Thoracic aorta (tissue), 2 donors: ENCODE data around the gene EFHD1. TPM values are rescaled to one million over a fixed set of nuclear protein-coding genes. Genes with fewer than 3 reads are reported as not detected.
A peak's percentile ranks its signal among the peaks of the same experiment; 100 is the strongest.

ENCODE experiments used
- ATAC-seq: fragments of 150-250 bp; one replicate; pipeline ENCODE4 v1.8.0; 2017; ENCODE audit warnings: low read depth; ENCODE audit not compliant: insufficient number of reproducible peaks, low FRiP score
- DNase-seq: peaks from one replicate; pipeline ENCODE4 v3.0.0-alpha.2; 2020; ENCODE audit warnings: low spot score
- H3K27ac ChIP-seq, 2 donors: fragments of 200-600 bp; sonication (generic); 1 replicate in 1 of 2; 2 replicates in 1 of 2; pipeline ENCODE4 v1.5.1; 2016; ENCODE audit warnings: mild to moderate bottlenecking in 2 of 2, moderate library complexity in 2 of 2
- H3K27me3 ChIP-seq: fragments of 200-600 bp; sonication (generic); replicated peaks from 2 replicates; pipeline ENCODE4 v1.6.0; 2016; ENCODE audit warnings: mild to moderate bottlenecking; ENCODE audit not compliant: insufficient read depth
- H3K36me3 ChIP-seq: fragments of 200-600 bp; sonication (generic); one replicate; pipeline ENCODE4 v1.5.1; 2016
- H3K4me1 ChIP-seq, 2 donors: fragments of 200-600 bp; sonication (generic); 1 replicate in 1 of 2; 2 replicates in 1 of 2; pipeline versions ENCODE4 v1.5.1 to v1.6.0; 2016; ENCODE audit warnings: low read depth in 2 of 2, mild to moderate bottlenecking in 1 of 2; ENCODE audit not compliant: control insufficient read depth in 1 of 2
- H3K4me3 ChIP-seq: fragments of 200-600 bp; sonication (generic); 2 replicates; pipeline ENCODE4 v1.5.1; 2016; ENCODE audit warnings: mild to moderate bottlenecking
- H3K9me3 ChIP-seq: fragments of 200-600 bp; sonication (generic); 2 replicates; pipeline ENCODE4 v1.5.1; 2016
- total RNA-seq, 2 donors: library from RNA; depleted of rRNA; stranded (reverse); fragments of >200 nt; gene quantifications; one replicate each; pipeline versions ENCODE4 v1.1.0 to v1.2.3, GENCODE V29; 2016
- TF ChIP-seq, protein P1 (sequence below): fragments of 200-600 bp; sonication (generic); IDR thresholded peaks from one replicate; pipeline ENCODE4 v1.5.1; 2019; ENCODE audit warnings: antibody characterized with exemption

The EFHD1 gene
- total RNA-seq, 2 donors from 2014 or later, result 111 to 211 TPM

DNA sequence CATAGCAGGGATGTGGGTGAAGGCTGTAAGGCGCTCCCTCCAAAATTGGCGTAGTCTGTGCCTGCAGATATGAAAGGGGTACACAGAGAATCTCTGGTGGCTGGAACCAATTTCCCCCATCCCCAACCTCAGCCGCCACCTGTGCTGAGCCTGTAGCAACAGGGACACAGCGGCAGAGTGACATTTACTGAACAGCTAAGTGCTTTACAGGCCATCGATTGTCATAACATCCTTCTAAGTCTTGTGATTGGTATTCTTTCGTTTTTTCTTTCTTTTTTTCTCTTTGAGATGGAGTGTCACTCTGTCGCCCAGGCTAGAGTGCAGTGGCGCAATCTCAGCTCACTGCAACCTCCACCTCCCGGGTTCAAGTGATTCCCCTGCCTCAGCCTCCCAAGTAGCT is 12.2 kb upstream of the EFHD1 start:
- no peak for ATAC-seq
- Histone ChIP-seq H3K4me1 (no peaks in the 10 kb centered on the region), H3K4me3 (no peak overlapping the region), H3K27ac (no peak overlapping the region), H3K27me3 (no peaks in the 10 kb centered on the region), H3K36me3 (no peaks in the 10 kb centered on the region), H3K9me3 (no peaks in the 10 kb centered on the region)
- TF ChIP-seq, protein P1, sequence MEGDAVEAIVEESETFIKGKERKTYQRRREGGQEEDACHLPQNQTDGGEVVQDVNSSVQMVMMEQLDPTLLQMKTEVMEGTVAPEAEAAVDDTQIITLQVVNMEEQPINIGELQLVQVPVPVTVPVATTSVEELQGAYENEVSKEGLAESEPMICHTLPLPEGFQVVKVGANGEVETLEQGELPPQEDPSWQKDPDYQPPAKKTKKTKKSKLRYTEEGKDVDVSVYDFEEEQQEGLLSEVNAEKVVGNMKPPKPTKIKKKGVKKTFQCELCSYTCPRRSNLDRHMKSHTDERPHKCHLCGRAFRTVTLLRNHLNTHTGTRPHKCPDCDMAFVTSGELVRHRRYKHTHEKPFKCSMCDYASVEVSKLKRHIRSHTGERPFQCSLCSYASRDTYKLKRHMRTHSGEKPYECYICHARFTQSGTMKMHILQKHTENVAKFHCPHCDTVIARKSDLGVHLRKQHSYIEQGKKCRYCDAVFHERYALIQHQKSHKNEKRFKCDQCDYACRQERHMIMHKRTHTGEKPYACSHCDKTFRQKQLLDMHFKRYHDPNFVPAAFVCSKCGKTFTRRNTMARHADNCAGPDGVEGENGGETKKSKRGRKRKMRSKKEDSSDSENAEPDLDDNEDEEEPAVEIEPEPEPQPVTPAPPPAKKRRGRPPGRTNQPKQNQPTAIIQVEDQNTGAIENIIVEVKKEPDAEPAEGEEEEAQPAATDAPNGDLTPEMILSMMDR, result no peak
- DNase-seq, result no peak

DNA sequence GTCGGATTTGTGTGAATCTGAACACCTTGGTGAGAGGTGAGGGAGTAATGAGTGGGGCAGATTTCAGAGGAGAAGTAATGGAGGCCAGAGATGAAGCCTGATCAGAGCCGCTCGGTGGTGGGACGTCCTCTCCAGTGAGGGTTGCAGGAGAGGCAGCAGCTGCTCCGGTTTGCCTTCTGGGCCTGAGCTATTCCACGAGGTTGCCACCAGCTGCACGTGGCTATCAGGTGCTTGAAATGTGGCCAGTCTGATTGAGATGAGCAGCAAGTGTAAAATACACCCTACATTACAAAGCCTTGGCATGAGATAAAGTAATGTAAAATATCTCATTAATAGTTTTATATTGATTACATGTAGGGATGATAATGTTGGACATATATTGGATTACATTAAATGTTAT is 10.8 kb upstream of the EFHD1 start:
- Histone ChIP-seq H3K9me3 (no peaks in the 10 kb centered on the region), H3K36me3 (no peaks in the 10 kb centered on the region), H3K27me3 (no peaks in the 10 kb centered on the region), H3K4me3 (no peak overlapping the region), H3K4me1 (no peaks in the 10 kb centered on the region), H3K27ac (no peak overlapping the region)
- DNase-seq (no peak), ATAC-seq (no peak)
- TF ChIP-seq, protein P1, result no peak

DNA sequence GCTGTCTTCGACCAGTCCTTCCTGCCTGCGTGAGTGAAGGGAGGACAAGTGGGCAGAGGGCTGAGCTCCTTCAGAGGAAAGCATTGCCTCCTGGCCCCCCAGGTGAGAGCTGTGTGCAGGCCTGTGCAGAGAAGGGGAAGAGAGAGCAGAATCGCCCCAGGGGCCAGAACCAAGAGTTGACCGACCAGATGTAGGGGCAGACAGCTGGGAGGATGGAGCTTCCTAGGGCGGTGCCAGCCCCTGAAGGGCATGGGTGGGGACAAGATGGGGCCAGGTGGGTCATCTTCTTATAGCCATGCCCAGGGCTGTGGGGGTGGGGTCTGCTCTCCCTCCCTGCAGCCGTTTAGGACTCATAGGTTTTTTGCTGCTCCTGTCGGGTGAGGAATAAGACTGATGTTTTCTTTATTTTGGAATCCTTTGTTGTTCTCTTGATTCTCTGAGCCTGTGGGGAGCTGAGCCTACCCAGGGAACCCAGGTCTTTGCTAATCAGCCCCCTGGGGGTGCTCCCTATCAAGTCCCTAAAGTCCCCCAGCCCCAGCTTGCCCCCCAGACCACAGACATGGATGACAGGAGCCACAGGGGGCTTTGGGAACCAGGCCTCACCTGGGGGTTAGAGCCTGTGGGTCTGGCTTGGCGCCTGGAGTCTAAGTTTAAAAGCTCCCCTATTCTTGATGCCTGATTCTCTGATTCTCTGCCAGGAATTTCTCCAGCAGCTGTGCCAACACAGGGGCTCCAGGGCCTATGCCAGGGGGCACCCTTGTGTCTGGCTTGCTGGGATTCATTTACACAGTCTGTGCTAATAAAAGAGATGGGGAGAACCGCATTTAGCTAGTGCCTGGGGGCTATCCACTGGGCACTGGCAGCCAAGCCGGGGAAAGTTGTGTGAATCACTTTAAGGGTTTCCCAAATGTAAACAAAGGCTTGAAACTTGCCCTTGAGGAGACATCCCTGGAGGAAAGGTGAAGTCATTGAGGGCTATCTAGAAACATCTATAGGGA is 9.3 kb upstream of the EFHD1 start:
- DNase-seq, result no peak
- ATAC-seq, result no peak
- Histone ChIP-seq H3K4me3 (no peak overlapping the region), H3K4me1 (no peaks in the 10 kb centered on the region), H3K36me3 (no peaks in the 10 kb centered on the region), H3K27ac (no peak overlapping the region), H3K27me3 (no peaks in the 10 kb centered on the region), H3K9me3 (no peaks in the 10 kb centered on the region)
- TF ChIP-seq, protein P1, result no peak

DNA sequence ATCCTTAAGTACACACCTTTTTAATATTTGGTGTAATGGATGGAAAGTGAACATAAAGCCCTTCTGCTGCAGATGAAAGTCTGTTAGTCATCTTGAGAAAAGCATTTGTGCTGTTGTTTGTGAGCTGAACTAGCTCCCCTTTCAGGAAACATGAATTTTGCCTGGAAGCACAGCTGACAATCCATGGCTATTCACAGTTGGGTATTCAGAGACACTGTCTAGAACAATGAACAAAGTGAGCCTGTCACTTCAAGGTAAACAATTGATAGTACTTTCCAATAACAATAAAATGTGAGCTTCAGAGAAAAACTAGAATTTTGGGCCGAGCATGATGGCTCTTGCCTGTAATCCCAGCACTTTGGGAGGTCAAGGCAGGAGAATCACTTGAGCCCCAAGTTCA is 6.8 kb upstream of the EFHD1 start:
- TF ChIP-seq, protein P1, result no peak
- Histone ChIP-seq H3K4me3 (no peak overlapping the region), H3K9me3 (no peaks in the 10 kb centered on the region), H3K36me3 (no peaks in the 10 kb centered on the region), H3K27ac (no peak overlapping the region), H3K4me1 (no peaks in the 10 kb centered on the region), H3K27me3 (no peaks in the 10 kb centered on the region)
- no peak for DNase-seq
- ATAC-seq, result no peak

DNA sequence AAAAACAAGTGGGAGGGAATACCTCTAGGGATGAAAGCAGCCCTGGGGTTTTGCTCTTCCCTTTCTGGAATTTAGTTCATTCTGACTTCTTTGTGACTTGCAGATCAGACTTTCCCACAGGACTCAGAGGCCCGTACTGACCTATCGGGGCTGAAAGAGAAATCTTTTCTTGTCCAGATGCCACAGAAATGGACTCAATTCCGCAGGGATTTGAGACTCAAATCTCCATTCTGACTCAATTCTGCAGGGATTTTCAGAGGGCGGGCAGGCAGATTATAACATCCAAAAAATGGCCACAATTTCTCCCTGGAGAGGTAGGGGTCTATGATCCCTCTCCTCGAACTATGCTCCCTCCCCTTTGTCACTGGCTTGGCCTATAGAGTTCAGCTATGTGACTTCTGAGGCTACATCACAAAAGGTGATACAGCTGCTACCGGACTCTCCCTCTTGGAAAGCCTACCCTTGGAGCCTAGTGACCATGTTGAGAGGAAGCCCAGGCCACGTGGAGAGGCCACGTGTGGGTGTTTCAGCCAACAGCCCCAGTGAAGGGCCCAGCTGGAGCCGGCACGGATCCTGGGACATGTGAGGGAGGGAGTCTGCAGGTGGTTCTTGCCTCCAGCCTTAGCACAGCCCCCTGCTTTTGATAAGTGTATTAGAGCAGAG is 4.8 kb upstream of the EFHD1 start:
- no peaks in the 10 kb centered on the region for H3K9me3 ChIP-seq
- no peak for DNase-seq
- peaks cover 0 to 6% of the 10 kb centered on the region in 2 donors for H3K4me1 ChIP-seq
- H3K27me3 ChIP-seq, result no peaks in the 10 kb centered on the region
- H3K36me3 ChIP-seq, result no peaks in the 10 kb centered on the region
- TF ChIP-seq, protein P1, result no peak
- no peak for ATAC-seq
- peak overlapping the region; percentile 23 to 26 for H3K27ac ChIP-seq
- H3K4me3 ChIP-seq, result no peak overlapping the region
